SK-N-SH (cell line): ENCODE data around the gene OR8G5. TPM values are rescaled to one million over a fixed set of nuclear protein-coding genes. Genes with fewer than 3 reads are reported as not detected.

ENCODE experiments used
- CTCF ChIA-PET: fragments of 300-600, 350-600 bp; formaldehyde crosslinking; extraction: SDS; loops from one replicate; lab custom pipeline; 2021; lab: Yijun Ruan, JAX
- POLR2A ChIA-PET: fragments of 350-600 bp; sonication (Branson Sonifier 250); formaldehyde crosslinking; extraction: SDS; loops from one replicate; lab custom pipeline; 2020; ENCODE audit warnings: antibody characterized with exemption, inconsistent platforms; lab: Yijun Ruan, JAX
- DNase-seq: peaks from one replicate; pipeline ENCODE4 v3.0.0; 2012
- H2AFZ ChIP-seq: fragments of 200-600 bp; sonication (generic); 2 replicates; pipeline ENCODE4 v1.8.1; 2016; ENCODE audit warnings: antibody characterized with exemption, mild to moderate bottlenecking, low read depth
- H3F3A ChIP-seq: fragments of 200-600 bp; sonication (generic); replicated peaks from 2 replicates; pipeline ENCODE3; 2016; ENCODE audit warnings: antibody characterized with exemption, mild to moderate bottlenecking; ENCODE audit not compliant: insufficient read depth
- H3K27ac ChIP-seq, 2 experiments: fragments of 200-500 bp in 1 of 2; fragments of 200-600 bp in 1 of 2; sonication (Bioruptor generic) in 1 of 2; sonication (generic), shearing (Covaris generic) in 1 of 2; 2 replicates each; pipeline versions ENCODE4 v1.5.1 to v1.6.1; 2014 to 2016; ENCODE audit warnings: low read depth in 2 of 2, inconsistent platforms in 1 of 2, low read length in 1 of 2, mild to moderate bottlenecking in 1 of 2, mixed read lengths in 1 of 2
- H3K27me3 ChIP-seq: fragments of 200-600 bp; sonication (generic), shearing (Covaris generic); 2 replicates; pipeline ENCODE4 v1.6.1; 2016; ENCODE audit warnings: mixed run types; ENCODE audit not compliant: insufficient read depth
- H3K36me3 ChIP-seq, 2 experiments: fragments of 200-500 bp in 1 of 2; fragments of 200-600 bp in 1 of 2; sonication (Bioruptor generic) in 1 of 2; sonication (generic) in 1 of 2; replicated peaks in 1 of 2; 2 replicates each; pipeline versions ENCODE3 to v1.5.1; 2014 to 2016; ENCODE audit warnings: low read length in 1 of 2, mild to moderate bottlenecking in 1 of 2; ENCODE audit not compliant: insufficient read depth in 2 of 2, control insufficient read depth in 1 of 2
- H3K4me1 ChIP-seq, 2 experiments: fragments of 200-500 bp in 1 of 2; fragments of 200-600 bp in 1 of 2; sonication (Bioruptor generic) in 1 of 2; sonication (generic), shearing (Covaris generic) in 1 of 2; 2 replicates each; pipeline versions ENCODE4 v1.5.1 to v1.6.1; 2014 to 2016; ENCODE audit warnings: low read depth in 1 of 2, low read length in 1 of 2, mixed run types in 1 of 2; ENCODE audit not compliant: insufficient read depth in 2 of 2, control insufficient read depth in 1 of 2
- H3K4me2 ChIP-seq: fragments of 200-600 bp; sonication (generic), shearing (Covaris generic); 2 replicates; pipeline ENCODE4 v1.6.1; 2017; ENCODE audit warnings: mixed run types
- H3K4me3 ChIP-seq, 2 experiments: fragments of 200-500 bp in 1 of 2; fragments of 200-600 bp in 1 of 2; sonication (Bioruptor generic) in 1 of 2; sonication (generic), shearing (Covaris generic) in 1 of 2; 2 replicates each; pipeline versions ENCODE4 v1.5.1 to v1.8.1; 2014 to 2016; ENCODE audit warnings: low read depth in 2 of 2, inconsistent platforms in 1 of 2, low read length in 1 of 2, mild to moderate bottlenecking in 1 of 2, mixed read lengths in 1 of 2, moderate library complexity in 1 of 2
- H3K79me2 ChIP-seq: fragments of 200-600 bp; sonication (generic); 2 replicates; pipeline ENCODE4 v1.8.1; 2017; ENCODE audit warnings: mild to moderate bottlenecking; ENCODE audit not compliant: insufficient read depth
- H3K9ac ChIP-seq: fragments of 200-600 bp; sonication (generic); 2 replicates; pipeline ENCODE4 v1.6.1; 2017; ENCODE audit warnings: mixed run types
- H3K9me2 ChIP-seq: fragments of 200-600 bp; sonication (generic); 2 replicates; pipeline ENCODE4 v1.6.1; 2017; ENCODE audit warnings: mixed run types
- H3K9me3 ChIP-seq: fragments of 200-600 bp; sonication (generic); 2 replicates; pipeline ENCODE4 v1.6.1; 2017; ENCODE audit warnings: mixed run types, mild to moderate bottlenecking, moderate library complexity
- H4K20me1 ChIP-seq: fragments of 200-600 bp; sonication (generic); 2 replicates; pipeline ENCODE4 v1.6.1; 2017; ENCODE audit warnings: mild to moderate bottlenecking, mixed run types; ENCODE audit not compliant: insufficient read depth
- ELF1 ChIP-seq: IDR thresholded peaks from 2 replicates; pipeline ENCODE4 v1.4.0; 2012
- EP300 ChIP-seq, 2 experiments: IDR thresholded peaks; 2 replicates each; pipeline versions ENCODE4 v1.4.0 to v1.6.1; 2012; ENCODE audit warnings: borderline replicate concordance in 1 of 2, low read depth in 1 of 2, low read length in 1 of 2
- EZH2phosphoT487 ChIP-seq: fragments of 200-600 bp; sonication (generic); IDR thresholded peaks from 2 replicates; pipeline ENCODE4 v1.6.1; 2017; ENCODE audit warnings: low read depth, mixed run types, mild to moderate bottlenecking, antibody characterized with exemption, moderate library complexity, borderline replicate concordance
- FOXJ3 ChIP-seq: sonication (generic); formaldehyde crosslinking; IDR thresholded peaks from 2 replicates; pipeline ENCODE4 v1.5.1; 2020; ENCODE audit warnings: mild to moderate bottlenecking, missing genetic modification reagents
- GABPA ChIP-seq: IDR thresholded peaks from 2 replicates; pipeline ENCODE4 v1.4.0; 2012; ENCODE audit warnings: low read depth, mild to moderate bottlenecking
- JUND ChIP-seq: IDR thresholded peaks from 2 replicates; pipeline ENCODE4 v1.4.0; 2012
- MEF2A ChIP-seq: IDR thresholded peaks from 2 replicates; pipeline ENCODE4 v1.4.0; 2012; ENCODE audit warnings: low read depth, borderline replicate concordance
- MXI1 ChIP-seq: IDR thresholded peaks from 2 replicates; pipeline ENCODE4 v1.6.1; 2012; ENCODE audit warnings: mild to moderate bottlenecking, low read depth, low read length, improper control_type of control experiment
- RFX5 ChIP-seq: IDR thresholded peaks from 2 replicates; pipeline ENCODE4 v1.6.1; 2012; ENCODE audit warnings: mild to moderate bottlenecking, improper control_type of control experiment, low read length
- SMC3 ChIP-seq: IDR thresholded peaks from 2 replicates; pipeline ENCODE4 v1.6.1; 2012; ENCODE audit warnings: low read depth, low read length, improper control_type of control experiment
- TCF12 ChIP-seq: IDR thresholded peaks from 2 replicates; pipeline ENCODE4 v1.4.0; 2012
- TEAD4 ChIP-seq: IDR thresholded peaks from 2 replicates; pipeline ENCODE4 v1.4.0; 2012; ENCODE audit warnings: mild to moderate bottlenecking, borderline replicate concordance; ENCODE audit not compliant: insufficient read depth
- WGBS: methylation state at CpG from one replicate; pipeline ENCODE4 v1.1.6; 2017; ENCODE audit warnings: low lambda C conversion rate; 5-methylcytosine and 5-hydroxymethylcytosine counted together
- polyA plus RNA-seq, 3 experiments: library from polyadenylated mRNA; depleted of rRNA; stranded (reverse); fragments of >200 nt; gene quantifications; 2 replicates each; pipeline ENCODE4 v1.2.3, GENCODE V29; 2012
- TF ChIP-seq, protein P1 (sequence below): IDR thresholded peaks from 2 replicates; pipeline ENCODE4 v1.6.1; 2012; ENCODE audit warnings: mild to moderate bottlenecking, low read depth, low read length, moderate library complexity
- TF ChIP-seq, protein P2 (sequence below): IDR thresholded peaks from 2 replicates; pipeline ENCODE4 v1.4.0; 2012; ENCODE audit warnings: low read depth, borderline replicate concordance
- TF ChIP-seq, protein P3 (sequence below): fragments of 150-350 bp; IDR thresholded peaks from 2 replicates; pipeline ENCODE4 v1.6.1; 2016; ENCODE audit warnings: mild to moderate bottlenecking, low read depth, low read length
- TF ChIP-seq, protein P4 (sequence below): IDR thresholded peaks from 2 replicates; pipeline ENCODE4; 2012

OR8G5 gene
- polyA plus RNA-seq, 1 of the 3 experiments (the other 2 are of a cell fraction): not detected

DNA sequence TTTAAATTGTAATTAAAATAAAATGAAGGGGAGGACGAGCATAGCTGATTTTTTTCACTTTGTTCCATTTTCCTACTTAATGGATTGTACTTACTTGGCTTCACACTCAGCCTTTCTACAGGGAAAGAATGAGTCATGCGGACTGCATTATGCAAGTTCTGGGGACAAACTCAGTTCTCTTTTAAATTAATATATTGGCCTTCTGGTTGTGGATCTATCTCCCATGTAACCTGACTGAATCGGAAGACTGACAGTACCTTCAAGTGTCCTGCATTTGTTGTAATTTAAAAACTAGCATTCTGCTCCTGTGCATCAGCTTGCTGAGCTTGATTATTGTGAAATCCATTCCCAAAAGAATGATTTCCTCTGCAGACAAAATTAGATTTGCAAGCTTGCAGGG lies 45.4 kb downstream of the OR8G5 start:
- no peak overlapping the region for H3K9ac ChIP-seq
- no peaks in the 10 kb centered on the region for H4K20me1 ChIP-seq
- no peaks in the 10 kb centered on the region for H3K36me3 ChIP-seq
- CTCF ChIA-PET: interaction anchor here (0.6 kb wide), 1 partner anchor 47 kb away, joined by 3 read pairs; no protein-coding TSS in a partner anchor
- DNase-seq: no peak
- no peak overlapping the region for H2AFZ ChIP-seq
- H3K27ac ChIP-seq: no peak overlapping the region
- POLR2A ChIA-PET: no interaction called here
- no peak overlapping the region for H3K4me3 ChIP-seq
- H3K4me1 ChIP-seq: no peaks in the 10 kb centered on the region
- no peaks in the 10 kb centered on the region for H3K79me2 ChIP-seq
- no peaks in the 10 kb centered on the region for H3K27me3 ChIP-seq
- H3F3A ChIP-seq: no peaks in the 10 kb centered on the region
- no peaks in the 10 kb centered on the region for H3K9me3 ChIP-seq
- H3K4me2 ChIP-seq: no peak overlapping the region
- H3K9me2 ChIP-seq: no peaks in the 10 kb centered on the region
- TF ChIP-seq, protein P1, sequence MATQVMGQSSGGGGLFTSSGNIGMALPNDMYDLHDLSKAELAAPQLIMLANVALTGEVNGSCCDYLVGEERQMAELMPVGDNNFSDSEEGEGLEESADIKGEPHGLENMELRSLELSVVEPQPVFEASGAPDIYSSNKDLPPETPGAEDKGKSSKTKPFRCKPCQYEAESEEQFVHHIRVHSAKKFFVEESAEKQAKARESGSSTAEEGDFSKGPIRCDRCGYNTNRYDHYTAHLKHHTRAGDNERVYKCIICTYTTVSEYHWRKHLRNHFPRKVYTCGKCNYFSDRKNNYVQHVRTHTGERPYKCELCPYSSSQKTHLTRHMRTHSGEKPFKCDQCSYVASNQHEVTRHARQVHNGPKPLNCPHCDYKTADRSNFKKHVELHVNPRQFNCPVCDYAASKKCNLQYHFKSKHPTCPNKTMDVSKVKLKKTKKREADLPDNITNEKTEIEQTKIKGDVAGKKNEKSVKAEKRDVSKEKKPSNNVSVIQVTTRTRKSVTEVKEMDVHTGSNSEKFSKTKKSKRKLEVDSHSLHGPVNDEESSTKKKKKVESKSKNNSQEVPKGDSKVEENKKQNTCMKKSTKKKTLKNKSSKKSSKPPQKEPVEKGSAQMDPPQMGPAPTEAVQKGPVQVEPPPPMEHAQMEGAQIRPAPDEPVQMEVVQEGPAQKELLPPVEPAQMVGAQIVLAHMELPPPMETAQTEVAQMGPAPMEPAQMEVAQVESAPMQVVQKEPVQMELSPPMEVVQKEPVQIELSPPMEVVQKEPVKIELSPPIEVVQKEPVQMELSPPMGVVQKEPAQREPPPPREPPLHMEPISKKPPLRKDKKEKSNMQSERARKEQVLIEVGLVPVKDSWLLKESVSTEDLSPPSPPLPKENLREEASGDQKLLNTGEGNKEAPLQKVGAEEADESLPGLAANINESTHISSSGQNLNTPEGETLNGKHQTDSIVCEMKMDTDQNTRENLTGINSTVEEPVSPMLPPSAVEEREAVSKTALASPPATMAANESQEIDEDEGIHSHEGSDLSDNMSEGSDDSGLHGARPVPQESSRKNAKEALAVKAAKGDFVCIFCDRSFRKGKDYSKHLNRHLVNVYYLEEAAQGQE: no peak
- no peak for TF ChIP-seq RFX5
- TF ChIP-seq, protein P2, sequence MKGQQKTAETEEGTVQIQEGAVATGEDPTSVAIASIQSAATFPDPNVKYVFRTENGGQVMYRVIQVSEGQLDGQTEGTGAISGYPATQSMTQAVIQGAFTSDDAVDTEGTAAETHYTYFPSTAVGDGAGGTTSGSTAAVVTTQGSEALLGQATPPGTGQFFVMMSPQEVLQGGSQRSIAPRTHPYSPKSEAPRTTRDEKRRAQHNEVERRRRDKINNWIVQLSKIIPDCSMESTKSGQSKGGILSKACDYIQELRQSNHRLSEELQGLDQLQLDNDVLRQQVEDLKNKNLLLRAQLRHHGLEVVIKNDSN: no peak
- no peak for TF ChIP-seq TEAD4
- TF ChIP-seq, protein P3, sequence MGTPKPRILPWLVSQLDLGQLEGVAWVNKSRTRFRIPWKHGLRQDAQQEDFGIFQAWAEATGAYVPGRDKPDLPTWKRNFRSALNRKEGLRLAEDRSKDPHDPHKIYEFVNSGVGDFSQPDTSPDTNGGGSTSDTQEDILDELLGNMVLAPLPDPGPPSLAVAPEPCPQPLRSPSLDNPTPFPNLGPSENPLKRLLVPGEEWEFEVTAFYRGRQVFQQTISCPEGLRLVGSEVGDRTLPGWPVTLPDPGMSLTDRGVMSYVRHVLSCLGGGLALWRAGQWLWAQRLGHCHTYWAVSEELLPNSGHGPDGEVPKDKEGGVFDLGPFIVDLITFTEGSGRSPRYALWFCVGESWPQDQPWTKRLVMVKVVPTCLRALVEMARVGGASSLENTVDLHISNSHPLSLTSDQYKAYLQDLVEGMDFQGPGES: no peak
- no peak for TF ChIP-seq MXI1
- TF ChIP-seq GABPA: no peak
- no peak for TF ChIP-seq JUND
- TF ChIP-seq, protein P4, sequence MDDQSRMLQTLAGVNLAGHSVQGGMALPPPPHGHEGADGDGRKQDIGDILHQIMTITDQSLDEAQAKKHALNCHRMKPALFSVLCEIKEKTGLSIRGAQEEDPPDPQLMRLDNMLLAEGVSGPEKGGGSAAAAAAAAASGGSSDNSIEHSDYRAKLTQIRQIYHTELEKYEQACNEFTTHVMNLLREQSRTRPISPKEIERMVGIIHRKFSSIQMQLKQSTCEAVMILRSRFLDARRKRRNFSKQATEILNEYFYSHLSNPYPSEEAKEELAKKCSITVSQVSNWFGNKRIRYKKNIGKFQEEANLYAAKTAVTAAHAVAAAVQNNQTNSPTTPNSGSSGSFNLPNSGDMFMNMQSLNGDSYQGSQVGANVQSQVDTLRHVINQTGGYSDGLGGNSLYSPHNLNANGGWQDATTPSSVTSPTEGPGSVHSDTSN: no peak
- no peak for TF ChIP-seq EZH2phosphoT487
- no peak for TF ChIP-seq TCF12
- TF ChIP-seq ELF1: no peak
- TF ChIP-seq FOXJ3 (CRISPR knock-in tag): no peak
- no peak for TF ChIP-seq MEF2A
- TF ChIP-seq EP300 (IDR thresholded peaks at IDR 0.05; ENCODE audit: borderline replicate concordance in 1 of 2, low read depth in 1 of 2, low read length in 1 of 2): no peak
- TF ChIP-seq SMC3: no peak
- 5% methylated on average over 3 of the region's 3 CpGs for WGBS
